ENCODE data around the gene GATA5. TPM values are rescaled to one million over a fixed set of nuclear protein-coding genes. Genes with fewer than 3 reads are reported as not detected.

The GATA5 gene
- total and polyA plus RNA-seq, 10 of the 15 experiments (the other 5 are each of a cell fraction or from before 2014, with no cell fraction given) = not detected

DNA sequence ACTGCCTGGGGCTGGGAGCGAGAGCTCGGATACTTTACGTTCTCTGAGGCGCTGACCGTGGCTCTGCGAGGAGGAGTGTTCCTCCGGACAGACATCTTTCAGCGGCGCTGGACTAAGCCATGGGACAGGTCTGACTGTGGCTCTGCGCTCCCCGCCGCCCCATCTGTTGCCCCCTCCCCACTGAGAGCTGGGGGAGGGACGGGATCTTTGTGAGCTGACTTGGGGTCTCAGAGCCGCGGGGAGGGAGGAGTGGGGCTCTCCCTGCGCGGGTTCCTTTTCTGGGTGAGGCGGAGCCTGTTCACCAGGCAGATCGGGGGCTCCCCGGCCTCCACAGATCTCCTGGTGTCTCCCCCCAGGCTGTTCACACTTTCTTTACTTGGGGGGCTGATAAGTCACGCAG, 11.3 kb upstream of the GATA5 start:
- ATAC-seq = no peak
- H4K20me1 ChIP-seq (ENCODE audit: control insufficient read depth, insufficient read depth) = no peaks in the 10 kb centered on the region
- no TSS peak for BruUV-seq (replicated peaks)
- ChIA-PET POLR2A (no interaction called here), RAD21 (ENCODE audit: unreplicated experiment) (no interaction called here), CTCF (no interaction called here), SMC1A (ENCODE audit: uncharacterized antibody, unreplicated experiment) (no interaction called here)
- H3K4me2 ChIP-seq (ENCODE audit: control insufficient read depth, insufficient read depth) = no peak overlapping the region
- DNase-seq (ENCODE audit: low read depth, low spot score) = no peak
- no peaks in the 10 kb centered on the region for H3K79me2 ChIP-seq (ENCODE audit: control insufficient read depth, insufficient read depth, low read length)
- peaks cover 12% of the 10 kb centered on the region in 2 experiments for H3K27me3 ChIP-seq (replicated peaks in 1 of 2; ENCODE audit: control insufficient read depth in 2 of 2, insufficient read depth in 2 of 2, low read length in 1 of 2)
- no peak for FAIRE-seq
- H3K4me1 ChIP-seq (ENCODE audit: control insufficient read depth, insufficient read depth, low read length) = no peaks in the 10 kb centered on the region
- TF ChIP-seq, protein P1, sequence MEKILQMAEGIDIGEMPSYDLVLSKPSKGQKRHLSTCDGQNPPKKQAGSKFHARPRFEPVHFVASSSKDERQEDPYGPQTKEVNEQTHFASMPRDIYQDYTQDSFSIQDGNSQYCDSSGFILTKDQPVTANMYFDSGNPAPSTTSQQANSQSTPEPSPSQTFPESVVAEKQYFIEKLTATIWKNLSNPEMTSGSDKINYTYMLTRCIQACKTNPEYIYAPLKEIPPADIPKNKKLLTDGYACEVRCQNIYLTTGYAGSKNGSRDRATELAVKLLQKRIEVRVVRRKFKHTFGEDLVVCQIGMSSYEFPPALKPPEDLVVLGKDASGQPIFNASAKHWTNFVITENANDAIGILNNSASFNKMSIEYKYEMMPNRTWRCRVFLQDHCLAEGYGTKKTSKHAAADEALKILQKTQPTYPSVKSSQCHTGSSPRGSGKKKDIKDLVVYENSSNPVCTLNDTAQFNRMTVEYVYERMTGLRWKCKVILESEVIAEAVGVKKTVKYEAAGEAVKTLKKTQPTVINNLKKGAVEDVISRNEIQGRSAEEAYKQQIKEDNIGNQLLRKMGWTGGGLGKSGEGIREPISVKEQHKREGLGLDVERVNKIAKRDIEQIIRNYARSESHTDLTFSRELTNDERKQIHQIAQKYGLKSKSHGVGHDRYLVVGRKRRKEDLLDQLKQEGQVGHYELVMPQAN (conservative IDR thresholded peaks at IDR 0.05) = no peak
- TF ChIP-seq MTA3 (IDR thresholded peaks at IDR 0.05; ENCODE audit: borderline replicate concordance, low read length) (no peak), CBFB (IDR thresholded peaks at IDR 0.05; ENCODE audit: low read depth) (no peak), CREB1 (IDR thresholded peaks at IDR 0.05; ENCODE audit: low read depth) (no peak), RUNX3 (IDR thresholded peaks at IDR 0.05; ENCODE audit: low read length) (no peak), HDGF (IDR thresholded peaks at IDR 0.05) (no peak), ZNF622 (IDR thresholded peaks at IDR 0.05) (no peak), HDAC6 (IDR thresholded peaks at IDR 0.05; ENCODE audit: unreplicated experiment) (no peak), BRCA1 (IDR thresholded peaks at IDR 0.05; ENCODE audit: low read depth, low read length) (no peak), CEBPB (IDR thresholded peaks at IDR 0.05; ENCODE audit: borderline replicate concordance in 1 of 2, low read depth in 2 of 2, low read length in 2 of 2) (no peak), BHLHE40 (IDR thresholded peaks at IDR 0.05; ENCODE audit: borderline replicate concordance in 1 of 2, low read depth in 2 of 2, low read length in 1 of 2) (no peak), RCOR1 (conservative IDR thresholded peaks at IDR 0.05; ENCODE audit: low read depth, low read length) (no peak), TCF7 (IDR thresholded peaks at IDR 0.05; ENCODE audit: borderline replicate concordance) (no peak)
- TF ChIP-seq, protein P2, sequence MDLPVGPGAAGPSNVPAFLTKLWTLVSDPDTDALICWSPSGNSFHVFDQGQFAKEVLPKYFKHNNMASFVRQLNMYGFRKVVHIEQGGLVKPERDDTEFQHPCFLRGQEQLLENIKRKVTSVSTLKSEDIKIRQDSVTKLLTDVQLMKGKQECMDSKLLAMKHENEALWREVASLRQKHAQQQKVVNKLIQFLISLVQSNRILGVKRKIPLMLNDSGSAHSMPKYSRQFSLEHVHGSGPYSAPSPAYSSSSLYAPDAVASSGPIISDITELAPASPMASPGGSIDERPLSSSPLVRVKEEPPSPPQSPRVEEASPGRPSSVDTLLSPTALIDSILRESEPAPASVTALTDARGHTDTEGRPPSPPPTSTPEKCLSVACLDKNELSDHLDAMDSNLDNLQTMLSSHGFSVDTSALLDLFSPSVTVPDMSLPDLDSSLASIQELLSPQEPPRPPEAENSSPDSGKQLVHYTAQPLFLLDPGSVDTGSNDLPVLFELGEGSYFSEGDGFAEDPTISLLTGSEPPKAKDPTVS (IDR thresholded peaks at IDR 0.05; ENCODE audit: low read depth, low read length) = no peak
- H3K9me3 ChIP-seq (replicated peaks; ENCODE audit: control insufficient read depth, insufficient read depth, low read length) = no peaks in the 10 kb centered on the region
- in situ Hi-C loops (cut with MboI) = no loop called here
- intact Hi-C loops (cut with micrococcal nuclease; ENCODE audit: unreplicated experiment) = no loop called here
- H3K4me3 ChIP-seq = no peak overlapping the region
- no peak overlapping the region for H3K27ac ChIP-seq (ENCODE audit: control insufficient read depth, insufficient read depth)
- no peak overlapping the region for H3K9ac ChIP-seq (ENCODE audit: control insufficient read depth, insufficient read depth, low read length)
- H2AFZ ChIP-seq (ENCODE audit: control insufficient read depth, low read depth, low read length) = no peak overlapping the region
- 36% methylated on average over 21 of the region's 21 CpGs for WGBS (ENCODE audit: insufficient coverage, insufficient replicate concordance, low lambda C conversion rate, missing lambda C conversion rate)
- H3K36me3 ChIP-seq (ENCODE audit: control insufficient read depth in 2 of 2, insufficient read depth in 2 of 2, low read length in 1 of 2) = no peaks in the 10 kb centered on the region
